H1 (cell line): ENCODE measurements around the gene IFIT1. TPM values are rescaled to one million over a fixed set of nuclear protein-coding genes. Genes with fewer than 3 reads are reported as not detected.
"Not testable (repeated sequence)": the region's sequence is repeated elsewhere in the genome, so short reads cannot be mapped to it uniquely, and the experiment has no call there.

Source experiments
- CTCF ChIA-PET: fragments of 300-600 bp; sonication (Branson Sonifier 250); formaldehyde crosslinking; loops from one replicate; lab custom pipeline; 2021; ENCODE audit not compliant: partially characterized antibody; lab: Charles Lee
- POLR2A ChIA-PET: fragments of 300-600 bp; sonication (Branson Sonifier 250); formaldehyde crosslinking; loops from one replicate; lab custom pipeline; 2021; ENCODE audit warnings: inconsistent platforms; ENCODE audit not compliant: partially characterized antibody; lab: Charles Lee
- DNase-seq, 2 experiments: peaks; one replicate each; pipeline versions ENCODE4 v3.0.0 to v3.0.0-alpha.2; 2010 to 2022; ENCODE audit warnings: low spot score in 2 of 2, low read depth in 1 of 2, mixed read lengths in 1 of 2
- FAIRE-seq: peaks from 2 replicates; lab custom pipeline; 2011; peaks lifted over from hg19 to GRCh38; lab: Jason Lieb, UNC
- H2AFZ ChIP-seq: 2 replicates; pipeline ENCODE4 v1.8.1; 2012; ENCODE audit warnings: low read length, inconsistent platforms
- H2AK5ac ChIP-seq: 2 replicates; pipeline ENCODE4 v1.6.1; 2013; ENCODE audit warnings: low read depth, low read length
- H2BK120ac ChIP-seq: replicated peaks from 2 replicates; pipeline ENCODE3; 2013; ENCODE audit warnings: low read depth, low read length, inconsistent platforms
- H2BK12ac ChIP-seq: 2 replicates; pipeline ENCODE4 v1.6.1; 2013; ENCODE audit warnings: low read depth, low read length
- H2BK15ac ChIP-seq: 2 replicates; pipeline ENCODE4 v1.6.1; 2013; ENCODE audit warnings: low read length
- H2BK20ac ChIP-seq: 2 replicates; pipeline ENCODE4 v1.6.1; 2013; ENCODE audit warnings: low read length
- H2BK5ac ChIP-seq: 2 replicates; pipeline ENCODE4 v1.6.1; 2013; ENCODE audit warnings: low read depth, low read length
- H3K14ac ChIP-seq: 2 replicates; pipeline ENCODE4 v1.6.1; 2013; ENCODE audit warnings: inconsistent platforms; ENCODE audit not compliant: insufficient read length
- H3K18ac ChIP-seq: 2 replicates; pipeline ENCODE4 v1.6.1; 2013; ENCODE audit warnings: low read length; ENCODE audit errors: extremely low read depth
- H3K23ac ChIP-seq: 2 replicates; pipeline ENCODE4 v1.6.1; 2013; ENCODE audit warnings: inconsistent platforms; ENCODE audit not compliant: insufficient read length
- H3K23me2 ChIP-seq: 2 replicates; pipeline ENCODE4 v1.6.1; 2013; ENCODE audit warnings: low read depth, low read length
- H3K27ac ChIP-seq: 2 replicates; pipeline ENCODE4 v1.6.1; 2011; ENCODE audit warnings: low read depth, low read length, inconsistent platforms
- H3K27me3 ChIP-seq, 4 experiments: replicated peaks in 1 of 4; 1 replicate in 1 of 4; 2 replicates in 3 of 4; pipeline versions ENCODE4 v1.6.1 to v1.8.1; 2011 to 2013; ENCODE audit warnings: low read length in 3 of 4, mild to moderate bottlenecking in 3 of 4, inconsistent platforms in 2 of 4, mixed read lengths in 2 of 4, moderate library complexity in 1 of 4; ENCODE audit not compliant: control insufficient read depth in 3 of 4, insufficient read depth in 3 of 4; ENCODE audit errors: extremely low read depth in 1 of 4
- H3K36me3 ChIP-seq, 4 experiments: 2 replicates each; pipeline versions ENCODE4 v1.6.1 to v1.8.1; 2011 to 2013; ENCODE audit warnings: mild to moderate bottlenecking in 4 of 4, low read length in 3 of 4, moderate library complexity in 2 of 4, control low read depth in 1 of 4, inconsistent platforms in 1 of 4; ENCODE audit not compliant: insufficient read depth in 4 of 4, control insufficient read depth in 2 of 4
- H3K4ac ChIP-seq: replicated peaks from 2 replicates; pipeline ENCODE3; 2013; ENCODE audit warnings: low read length, low read depth, mixed read lengths, inconsistent platforms; ENCODE audit not compliant: insufficient read length
- H3K4me1 ChIP-seq, 4 experiments: replicated peaks in 1 of 4; 1 replicate in 1 of 4; 2 replicates in 3 of 4; pipeline versions ENCODE4 v1.6.1 to v1.8.1; 2011 to 2013; ENCODE audit warnings: low read length in 3 of 4, inconsistent platforms in 2 of 4, mixed read lengths in 1 of 4; ENCODE audit not compliant: insufficient read depth in 4 of 4, control insufficient read depth in 3 of 4
- H3K4me2 ChIP-seq, 2 experiments: 2 replicates each; pipeline versions ENCODE4 v1.6.1 to v1.8.1; 2011 to 2013; ENCODE audit warnings: low read depth in 2 of 2, low read length in 2 of 2, control low read depth in 1 of 2, inconsistent platforms in 1 of 2, mild to moderate bottlenecking in 1 of 2; ENCODE audit not compliant: insufficient read depth in 1 of 2
- H3K4me3 ChIP-seq, 4 experiments: fragments of 200-600, 300-600 bp in 1 of 4; sonication (generic), shearing (Covaris generic), sonication (Bioruptor Twin) in 1 of 4; 2 replicates each; pipeline versions ENCODE4 v1.5.1 to v1.8.1; 2011 to 2016; ENCODE audit warnings: low read length in 4 of 4, low read depth in 3 of 4, control low read depth in 2 of 4, inconsistent platforms in 2 of 4, mild to moderate bottlenecking in 2 of 4, mixed read lengths in 1 of 4, moderate library complexity in 1 of 4; ENCODE audit not compliant: insufficient read depth in 2 of 4; ENCODE audit errors: extremely low read depth in 1 of 4
- H3K56ac ChIP-seq: replicated peaks from 2 replicates; pipeline ENCODE3; 2013; ENCODE audit warnings: low read depth, mild to moderate bottlenecking, mixed read lengths, low read length, inconsistent platforms; ENCODE audit not compliant: insufficient read length
- H3K79me1 ChIP-seq: 2 replicates; pipeline ENCODE4 v1.6.1; 2013; ENCODE audit warnings: low read depth, low read length, control low read depth
- H3K79me2 ChIP-seq, 2 experiments: 2 replicates each; pipeline versions ENCODE4 v1.6.1 to v1.8.1; 2012 to 2013; ENCODE audit warnings: low read length in 2 of 2, mild to moderate bottlenecking in 2 of 2, inconsistent platforms in 1 of 2; ENCODE audit not compliant: insufficient read depth in 2 of 2, control insufficient read depth in 1 of 2
- H3K9ac ChIP-seq, 4 experiments: replicated peaks in 1 of 4; 1 replicate in 1 of 4; 2 replicates in 3 of 4; pipeline versions ENCODE4 v1.6.1 to v1.8.1; 2011 to 2013; ENCODE audit warnings: low read depth in 3 of 4, low read length in 3 of 4, control low read depth in 2 of 4, mild to moderate bottlenecking in 2 of 4, moderate library complexity in 2 of 4, inconsistent platforms in 1 of 4; ENCODE audit errors: extremely low read depth in 1 of 4
- H3K9me3 ChIP-seq, 2 experiments: 2 replicates each; pipeline versions ENCODE4 v1.6.1 to v1.8.1; 2012 to 2013; ENCODE audit warnings: mild to moderate bottlenecking in 2 of 2, moderate library complexity in 2 of 2, control low read depth in 1 of 2, inconsistent platforms in 1 of 2, low read depth in 1 of 2, low read length in 1 of 2, mixed read lengths in 1 of 2; ENCODE audit not compliant: insufficient read depth in 2 of 2
- H4K20me1 ChIP-seq, 2 experiments: replicated peaks in 1 of 2; 2 replicates each; pipeline versions ENCODE3 to v1.8.1; 2011 to 2013; ENCODE audit warnings: inconsistent platforms in 2 of 2, low read length in 2 of 2, mild to moderate bottlenecking in 1 of 2; ENCODE audit not compliant: insufficient read depth in 2 of 2, control insufficient read depth in 1 of 2
- H4K5ac ChIP-seq: 2 replicates; pipeline ENCODE4 v1.6.1; 2013; ENCODE audit warnings: low read length, low read depth, mixed read lengths, inconsistent platforms; ENCODE audit not compliant: insufficient read length
- H4K8ac ChIP-seq: 2 replicates; pipeline ENCODE4 v1.8.0; 2013; ENCODE audit warnings: mild to moderate bottlenecking, moderate library complexity, low read length, inconsistent platforms; ENCODE audit not compliant: insufficient read depth; ENCODE audit errors: extremely low read depth
- H4K91ac ChIP-seq: replicated peaks from 2 replicates; pipeline ENCODE3; 2013; ENCODE audit warnings: low read length, mixed read lengths, inconsistent platforms; ENCODE audit not compliant: insufficient read length
- WGBS, 2 experiments: shearing (Covaris generic) in 1 of 2; methylation state at CpG; one replicate each; pipeline versions ENCODE4 v1.1.6 to v1.1.7; 2013 to 2015; ENCODE audit warnings: low lambda C conversion rate in 2 of 2, mixed read lengths in 2 of 2, inconsistent platforms in 1 of 2, low coverage in 1 of 2, missing lambda C conversion rate in 1 of 2; ENCODE audit not compliant: insufficient replicate concordance in 2 of 2, insufficient coverage in 1 of 2, insufficient read length in 1 of 2; ENCODE audit errors: extremely low coverage in 1 of 2, missing lambda C conversion rate in 1 of 2; 5-methylcytosine and 5-hydroxymethylcytosine counted together
- polyA plus RNA-seq, 7 experiments: library from polyadenylated mRNA; depleted of rRNA in 3 of 7; stranded (reverse) in 5 of 7; unstranded in 2 of 7; fragments of >200 nt in 5 of 7; fragments of 200-250 nt in 2 of 7; gene quantifications; 1 replicate in 5 of 7; 2 replicates in 1 of 7; 4 replicates in 1 of 7; pipeline versions ENCODE4 v1.2.1 to v1.2.3, GENCODE V29; 2011 to 2013; ENCODE audit warnings: missing spikeins in 2 of 7, mixed read lengths in 2 of 7
- total RNA-seq: library from RNA; stranded (reverse); fragmentation: NEBNext Ultra II Directional; extraction: Animal tissue kit (Norgen Biotek cat#: 25700); gene quantifications from 2 replicates; pipeline ENCODE4 v1.2.1, GENCODE V29; 2021

IFIT1 gene
- total and polyA plus RNA-seq, 2 of the 8 experiments (the other 6 are each of a cell fraction or from before 2014, with no cell fraction given) = 0.94 to 1.5 TPM

GRCh38 chr10:89406178-89406577, 13.8 kb downstream of the IFIT1 start:
- H3K9ac ChIP-seq, H2AFZ ChIP-seq, FAIRE-seq, H2BK120ac ChIP-seq, H3K56ac ChIP-seq, H3K79me2 ChIP-seq, H3K4me3 ChIP-seq, H3K4me2 ChIP-seq, H3K4me1 ChIP-seq, H3K14ac ChIP-seq, DNase-seq, H4K5ac ChIP-seq, H3K36me3 ChIP-seq, H3K27ac ChIP-seq, H2BK12ac ChIP-seq, H4K20me1 ChIP-seq, CTCF ChIA-PET, H4K91ac ChIP-seq, H3K23ac ChIP-seq, H3K27me3 ChIP-seq, H2BK15ac ChIP-seq, H3K18ac ChIP-seq, H2AK5ac ChIP-seq, H3K23me2 ChIP-seq, H4K8ac ChIP-seq, H3K9me3 ChIP-seq, H2BK5ac ChIP-seq, H2BK20ac ChIP-seq, H3K4ac ChIP-seq, H3K79me1 ChIP-seq: not testable (repeated sequence)
- WGBS, 2 experiments = 97% methylated on average over 9 of the region's 9 CpGs; no CpG with 5 or more reads in 1 of the 2 experiments
- POLR2A ChIA-PET = interaction anchor here (1.2 kb wide), 1 partner anchor 8 kb away, joined by 3 read pairs; the partner anchor contains the start of gene IFIT5

DNA sequence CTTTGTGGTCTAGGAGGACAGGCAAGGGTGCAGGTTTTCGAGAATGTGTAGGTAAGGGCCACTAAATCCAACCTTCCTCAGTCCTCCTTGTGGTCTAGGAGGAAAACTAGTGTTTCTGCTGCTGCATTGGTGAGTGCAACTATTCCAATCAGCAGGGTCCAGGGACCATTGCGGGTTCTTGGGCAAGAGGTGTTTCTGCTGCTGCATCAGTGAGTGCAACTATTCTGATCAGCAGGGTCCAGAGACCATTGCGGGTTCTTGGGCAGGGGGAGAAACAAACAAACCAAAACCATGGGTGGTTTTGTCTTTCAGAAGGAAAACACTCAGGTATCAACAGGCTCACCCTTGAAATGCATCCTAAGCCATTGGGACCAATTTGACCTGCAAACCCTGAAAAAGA, 15.4 kb downstream of the IFIT1 start:
- H3K14ac ChIP-seq, H4K91ac ChIP-seq, H2BK12ac ChIP-seq, H2BK5ac ChIP-seq, H3K4me3 ChIP-seq, H3K9ac ChIP-seq, H3K4me1 ChIP-seq, H2BK20ac ChIP-seq, H3K23ac ChIP-seq, H4K20me1 ChIP-seq, DNase-seq, H3K23me2 ChIP-seq, H2AFZ ChIP-seq, H2BK15ac ChIP-seq, H3K36me3 ChIP-seq, H3K27ac ChIP-seq, H3K9me3 ChIP-seq, FAIRE-seq, H3K56ac ChIP-seq, H3K4me2 ChIP-seq, POLR2A ChIA-PET, H3K27me3 ChIP-seq, H2AK5ac ChIP-seq, H3K79me2 ChIP-seq, H4K5ac ChIP-seq, H2BK120ac ChIP-seq, H3K18ac ChIP-seq, H4K8ac ChIP-seq, H3K4ac ChIP-seq, H3K79me1 ChIP-seq: not testable (repeated sequence)
- CTCF ChIA-PET = interaction anchor here (0.6 kb wide), 2 partner anchors 18 to 170 kb away, joined by 3 to 6 read pairs; no protein-coding TSS in a partner anchor
- 91% methylated on average over 3 of the region's 3 CpGs; no CpG with 5 or more reads in 1 of the 2 experiments for WGBS, 2 experiments
